Thoracic aorta (tissue), 2 donors: Measurements from ENCODE around the gene MID1. TPM values are rescaled to one million over a fixed set of nuclear protein-coding genes. Genes with fewer than 3 reads are reported as not detected.

Source experiments
- ATAC-seq: fragments of 150-250 bp; one replicate; pipeline ENCODE4 v1.8.0; 2017; ENCODE audit warnings: low read depth; ENCODE audit not compliant: insufficient number of reproducible peaks, low FRiP score
- DNase-seq: peaks from one replicate; pipeline ENCODE4 v3.0.0-alpha.2; 2020; ENCODE audit warnings: low spot score
- H3K27ac ChIP-seq, 2 donors: fragments of 200-600 bp; sonication (generic); 1 replicate in 1 of 2; 2 replicates in 1 of 2; pipeline ENCODE4 v1.5.1; 2016; ENCODE audit warnings: mild to moderate bottlenecking in 2 of 2, moderate library complexity in 2 of 2
- H3K27me3 ChIP-seq: fragments of 200-600 bp; sonication (generic); replicated peaks from 2 replicates; pipeline ENCODE4 v1.6.0; 2016; ENCODE audit warnings: mild to moderate bottlenecking; ENCODE audit not compliant: insufficient read depth
- H3K36me3 ChIP-seq: fragments of 200-600 bp; sonication (generic); one replicate; pipeline ENCODE4 v1.5.1; 2016
- H3K4me1 ChIP-seq, 2 donors: fragments of 200-600 bp; sonication (generic); 1 replicate in 1 of 2; 2 replicates in 1 of 2; pipeline versions ENCODE4 v1.5.1 to v1.6.0; 2016; ENCODE audit warnings: low read depth in 2 of 2, mild to moderate bottlenecking in 1 of 2; ENCODE audit not compliant: control insufficient read depth in 1 of 2
- H3K4me3 ChIP-seq: fragments of 200-600 bp; sonication (generic); 2 replicates; pipeline ENCODE4 v1.5.1; 2016; ENCODE audit warnings: mild to moderate bottlenecking
- H3K9me3 ChIP-seq: fragments of 200-600 bp; sonication (generic); 2 replicates; pipeline ENCODE4 v1.5.1; 2016
- total RNA-seq, 2 donors: library from RNA; depleted of rRNA; stranded (reverse); fragments of >200 nt; gene quantifications; one replicate each; pipeline versions ENCODE4 v1.1.0 to v1.2.3, GENCODE V29; 2016
- TF ChIP-seq, protein P1 (sequence below): fragments of 200-600 bp; sonication (generic); IDR thresholded peaks from one replicate; pipeline ENCODE4 v1.5.1; 2019; ENCODE audit warnings: antibody characterized with exemption

MID1 gene
- total RNA-seq, 2 donors from 2014 or later: 37.0 to 37.7 TPM

DNA sequence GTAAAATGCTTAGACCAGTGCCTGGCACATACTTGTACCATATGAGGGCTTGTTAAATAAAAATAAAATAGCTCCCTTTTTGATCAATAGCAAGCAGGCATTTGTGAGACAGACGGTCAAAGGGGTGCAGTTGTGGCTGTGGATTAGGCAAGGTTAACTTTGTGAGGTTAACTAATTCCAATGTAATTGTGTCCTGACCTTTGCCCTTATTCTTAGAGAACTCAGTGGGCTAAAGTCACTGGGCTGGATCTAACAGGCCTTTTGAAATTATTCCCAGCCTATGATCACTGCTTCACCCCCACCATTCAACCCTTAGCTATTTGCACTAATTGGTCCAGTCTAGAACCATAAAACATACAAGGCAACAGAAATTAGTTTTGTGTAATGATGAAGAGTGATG, 166.4 kb downstream of the MID1 start:
- Histone ChIP-seq H3K36me3 (no peaks in the 10 kb centered on the region), H3K9me3 (no peaks in the 10 kb centered on the region), H3K4me1 (no peaks in the 10 kb centered on the region), H3K4me3 (no peak overlapping the region), H3K27me3 (no peaks in the 10 kb centered on the region), H3K27ac (no peak overlapping the region)
- ATAC-seq: no peak
- TF ChIP-seq, protein P1, sequence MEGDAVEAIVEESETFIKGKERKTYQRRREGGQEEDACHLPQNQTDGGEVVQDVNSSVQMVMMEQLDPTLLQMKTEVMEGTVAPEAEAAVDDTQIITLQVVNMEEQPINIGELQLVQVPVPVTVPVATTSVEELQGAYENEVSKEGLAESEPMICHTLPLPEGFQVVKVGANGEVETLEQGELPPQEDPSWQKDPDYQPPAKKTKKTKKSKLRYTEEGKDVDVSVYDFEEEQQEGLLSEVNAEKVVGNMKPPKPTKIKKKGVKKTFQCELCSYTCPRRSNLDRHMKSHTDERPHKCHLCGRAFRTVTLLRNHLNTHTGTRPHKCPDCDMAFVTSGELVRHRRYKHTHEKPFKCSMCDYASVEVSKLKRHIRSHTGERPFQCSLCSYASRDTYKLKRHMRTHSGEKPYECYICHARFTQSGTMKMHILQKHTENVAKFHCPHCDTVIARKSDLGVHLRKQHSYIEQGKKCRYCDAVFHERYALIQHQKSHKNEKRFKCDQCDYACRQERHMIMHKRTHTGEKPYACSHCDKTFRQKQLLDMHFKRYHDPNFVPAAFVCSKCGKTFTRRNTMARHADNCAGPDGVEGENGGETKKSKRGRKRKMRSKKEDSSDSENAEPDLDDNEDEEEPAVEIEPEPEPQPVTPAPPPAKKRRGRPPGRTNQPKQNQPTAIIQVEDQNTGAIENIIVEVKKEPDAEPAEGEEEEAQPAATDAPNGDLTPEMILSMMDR: no peak
- DNase-seq: no peak

DNA sequence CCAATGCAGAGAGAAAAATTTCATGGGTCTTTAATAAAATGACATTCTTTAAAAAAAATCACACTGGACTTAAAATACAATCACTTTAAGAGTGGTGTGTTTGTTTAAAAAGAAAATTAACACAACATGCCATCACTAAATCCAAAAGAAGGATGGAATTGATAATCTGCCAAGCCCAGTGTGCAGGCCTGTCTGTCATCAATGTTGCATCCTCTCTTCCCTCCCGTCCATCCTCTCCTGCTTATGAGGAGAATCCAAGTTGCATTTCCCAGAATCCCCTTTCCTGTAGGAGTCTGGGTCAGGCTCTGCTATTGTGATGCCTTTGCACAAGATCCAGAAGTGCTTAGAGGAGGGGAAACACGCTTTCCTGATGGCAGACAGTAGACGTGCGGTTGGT, 169.4 kb downstream of the MID1 start:
- no peaks in the 10 kb centered on the region for H3K27me3 ChIP-seq
- ATAC-seq (no peak), DNase-seq (no peak)
- H3K4me3 ChIP-seq: no peak overlapping the region
- TF ChIP-seq, protein P1: no peak
- no peaks in the 10 kb centered on the region for H3K9me3 ChIP-seq
- no peaks in the 10 kb centered on the region for H3K36me3 ChIP-seq
- peak overlapping the region in 1 of 2 donors; percentile 1 for H3K27ac ChIP-seq
- no peaks in the 10 kb centered on the region for H3K4me1 ChIP-seq

DNA sequence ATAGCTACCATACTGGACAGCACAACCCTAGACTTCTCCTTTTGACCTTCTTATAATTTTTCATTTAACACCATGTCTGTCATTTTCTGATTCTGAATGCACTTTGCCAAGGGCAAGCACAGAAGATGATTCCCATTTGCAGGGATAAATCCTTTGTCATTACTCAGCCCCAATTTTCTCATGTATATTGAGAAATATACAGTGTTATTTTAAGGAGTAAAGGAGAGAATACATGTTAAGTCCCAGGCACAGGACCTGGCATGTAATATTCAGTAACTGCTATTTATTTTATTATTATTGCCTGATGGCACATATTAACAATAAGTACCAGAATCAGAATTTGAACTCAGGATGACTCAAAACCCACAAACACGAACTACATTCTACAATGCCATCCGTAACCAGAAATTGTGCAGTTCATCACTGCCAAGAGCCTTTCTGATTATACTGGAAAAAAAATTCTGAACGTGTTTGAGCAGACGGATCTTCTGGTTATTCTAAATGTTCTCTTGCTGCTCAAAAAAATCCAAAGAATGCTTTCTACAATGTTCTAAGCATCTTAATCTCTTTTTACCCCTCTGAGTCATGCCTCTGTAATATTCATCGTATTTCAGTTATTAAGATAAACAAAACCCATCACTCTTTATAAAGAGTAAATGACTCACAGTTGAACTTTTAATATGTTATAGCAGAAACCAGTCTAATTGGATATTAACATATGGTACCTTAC, 170.0 kb downstream of the MID1 start:
- no peak for ATAC-seq
- TF ChIP-seq, protein P1: no peak
- H3K27me3 ChIP-seq: no peaks in the 10 kb centered on the region
- H3K27ac ChIP-seq: no peak overlapping the region
- H3K9me3 ChIP-seq: no peaks in the 10 kb centered on the region
- H3K4me3 ChIP-seq: no peak overlapping the region
- no peaks in the 10 kb centered on the region for H3K36me3 ChIP-seq
- DNase-seq: no peak
- H3K4me1 ChIP-seq: no peaks in the 10 kb centered on the region

DNA sequence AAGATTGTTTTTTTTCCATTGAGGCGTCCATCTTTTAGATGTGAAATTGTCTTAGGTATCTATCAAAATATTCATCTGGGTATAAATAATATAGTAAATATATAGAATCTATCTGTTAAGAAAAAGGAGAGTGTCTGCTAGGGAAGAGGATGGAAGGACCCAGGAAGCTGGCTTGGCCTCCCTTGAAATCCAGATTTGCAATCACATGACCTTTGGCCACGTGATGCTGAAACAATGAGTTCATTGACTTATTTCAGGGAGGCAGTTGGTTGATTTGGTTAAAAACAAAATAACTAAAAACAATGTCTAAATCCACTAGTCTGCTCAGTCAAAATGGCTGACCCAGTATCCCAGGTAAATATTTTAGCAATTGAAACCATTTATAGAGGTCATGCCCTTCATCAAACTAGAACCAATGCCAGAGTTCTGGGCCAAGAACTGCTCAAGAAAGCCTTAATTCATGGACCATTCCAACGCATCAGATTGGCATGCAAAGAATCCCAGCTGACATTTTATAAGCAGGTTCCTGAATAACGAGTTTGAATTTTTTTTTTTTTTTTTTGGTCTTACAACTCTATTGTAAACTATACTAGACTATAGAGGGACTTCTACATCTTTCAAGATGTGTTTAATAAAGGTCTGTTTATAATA, 172.7 kb downstream of the MID1 start:
- Histone ChIP-seq H3K4me1 (no peaks in the 10 kb centered on the region), H3K36me3 (no peaks in the 10 kb centered on the region), H3K27ac (no peak overlapping the region), H3K9me3 (no peaks in the 10 kb centered on the region), H3K4me3 (no peak overlapping the region), H3K27me3 (no peaks in the 10 kb centered on the region)
- no peak for DNase-seq
- TF ChIP-seq, protein P1: no peak
- ATAC-seq: no peak

DNA sequence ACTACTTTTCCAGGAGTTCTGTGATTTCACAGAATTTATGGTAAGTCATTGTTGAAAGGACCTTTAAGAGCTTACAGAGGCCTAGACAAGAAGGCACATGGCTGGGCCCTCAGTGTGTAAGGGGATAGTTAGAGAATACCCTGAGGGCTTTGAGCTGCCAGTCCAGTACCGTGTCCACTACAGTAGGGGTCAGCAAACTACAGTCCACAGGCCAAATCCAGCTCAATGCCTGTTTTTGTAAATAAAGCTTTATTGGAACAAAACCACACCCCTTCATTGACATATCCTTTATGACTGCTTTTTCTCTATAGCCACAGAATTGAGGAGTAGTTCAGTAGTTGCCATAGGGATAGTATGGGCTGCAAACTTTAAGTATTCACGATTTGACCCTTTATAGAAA, 176.2 kb downstream of the MID1 start:
- DNase-seq (no peak), ATAC-seq (no peak)
- TF ChIP-seq, protein P1: no peak
- H3K4me3 ChIP-seq: no peak overlapping the region
- H3K4me1 ChIP-seq: no peaks in the 10 kb centered on the region
- H3K27ac ChIP-seq: no peak overlapping the region
- no peaks in the 10 kb centered on the region for H3K27me3 ChIP-seq
- no peaks in the 10 kb centered on the region for H3K9me3 ChIP-seq
- no peaks in the 10 kb centered on the region for H3K36me3 ChIP-seq
